ENCODE results near the gene UBL3.

The UBL3 gene

GRCh38 chr13:29810898-29811297, 39.5 kb downstream of the UBL3 start:
- no peaks in the 10 kb centered on the region for H3K9me3 ChIP-seq (ENCODE audit: control insufficient read depth, insufficient read depth, low read depth, low read length)
- H3K27me3 ChIP-seq (ENCODE audit: control insufficient read depth, insufficient read depth, low read length) = no peaks in the 10 kb centered on the region
- no peak overlapping the region for H3K27ac ChIP-seq (ENCODE audit: low read depth, low read length)
- H3K9ac ChIP-seq (ENCODE audit: low read length) = no peak overlapping the region
- H3K4me1 ChIP-seq (ENCODE audit: control insufficient read depth, insufficient read depth, low read length) = no peaks in the 10 kb centered on the region
- no peaks in the 10 kb centered on the region for H3K36me3 ChIP-seq (ENCODE audit: control insufficient read depth, insufficient read depth, low read length)
- no peak overlapping the region for H3K4me3 ChIP-seq (ENCODE audit: low read depth, low read length)

GRCh38 chr13:29810145-29810742, 40.2 kb downstream of the UBL3 start:
- no peak overlapping the region for H3K9ac ChIP-seq (ENCODE audit: low read length)
- no peaks in the 10 kb centered on the region for H3K4me1 ChIP-seq (ENCODE audit: control insufficient read depth, insufficient read depth, low read length)
- no peaks in the 10 kb centered on the region for H3K27me3 ChIP-seq (ENCODE audit: control insufficient read depth, insufficient read depth, low read length)
- no peaks in the 10 kb centered on the region for H3K9me3 ChIP-seq (ENCODE audit: control insufficient read depth, insufficient read depth, low read depth, low read length)
- no peak overlapping the region for H3K4me3 ChIP-seq (ENCODE audit: low read depth, low read length)
- H3K36me3 ChIP-seq (ENCODE audit: control insufficient read depth, insufficient read depth, low read length) = no peaks in the 10 kb centered on the region
- no peak overlapping the region for H3K27ac ChIP-seq (ENCODE audit: low read depth, low read length)

DNA sequence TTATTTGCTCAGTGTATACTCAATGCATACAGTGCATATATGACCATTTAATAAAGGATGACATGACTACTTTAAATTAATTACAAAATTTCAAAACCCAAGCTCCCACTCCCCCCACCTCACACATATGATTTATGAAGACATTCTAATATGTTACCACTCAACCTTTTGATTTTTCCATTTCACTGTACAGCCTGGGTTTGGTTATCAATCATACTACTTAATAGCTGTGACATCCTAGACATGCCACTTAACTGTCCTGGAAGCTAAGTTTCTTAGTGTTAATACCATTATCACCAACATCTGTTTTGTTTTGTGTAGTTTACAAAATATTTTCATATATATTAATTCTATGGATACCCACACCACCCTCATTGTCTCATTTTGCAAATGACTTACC, 42.2 kb downstream of the UBL3 start:
- no peak overlapping the region for H3K27ac ChIP-seq (ENCODE audit: low read depth, low read length)
- H3K27me3 ChIP-seq (ENCODE audit: control insufficient read depth, insufficient read depth, low read length) = no peaks in the 10 kb centered on the region
- no peak overlapping the region for H3K9ac ChIP-seq (ENCODE audit: low read length)
- no peaks in the 10 kb centered on the region for H3K9me3 ChIP-seq (ENCODE audit: control insufficient read depth, insufficient read depth, low read depth, low read length)
- H3K36me3 ChIP-seq (ENCODE audit: control insufficient read depth, insufficient read depth, low read length) = no peaks in the 10 kb centered on the region
- H3K4me1 ChIP-seq (ENCODE audit: control insufficient read depth, insufficient read depth, low read length) = no peaks in the 10 kb centered on the region
- no peak overlapping the region for H3K4me3 ChIP-seq (ENCODE audit: low read depth, low read length)

DNA sequence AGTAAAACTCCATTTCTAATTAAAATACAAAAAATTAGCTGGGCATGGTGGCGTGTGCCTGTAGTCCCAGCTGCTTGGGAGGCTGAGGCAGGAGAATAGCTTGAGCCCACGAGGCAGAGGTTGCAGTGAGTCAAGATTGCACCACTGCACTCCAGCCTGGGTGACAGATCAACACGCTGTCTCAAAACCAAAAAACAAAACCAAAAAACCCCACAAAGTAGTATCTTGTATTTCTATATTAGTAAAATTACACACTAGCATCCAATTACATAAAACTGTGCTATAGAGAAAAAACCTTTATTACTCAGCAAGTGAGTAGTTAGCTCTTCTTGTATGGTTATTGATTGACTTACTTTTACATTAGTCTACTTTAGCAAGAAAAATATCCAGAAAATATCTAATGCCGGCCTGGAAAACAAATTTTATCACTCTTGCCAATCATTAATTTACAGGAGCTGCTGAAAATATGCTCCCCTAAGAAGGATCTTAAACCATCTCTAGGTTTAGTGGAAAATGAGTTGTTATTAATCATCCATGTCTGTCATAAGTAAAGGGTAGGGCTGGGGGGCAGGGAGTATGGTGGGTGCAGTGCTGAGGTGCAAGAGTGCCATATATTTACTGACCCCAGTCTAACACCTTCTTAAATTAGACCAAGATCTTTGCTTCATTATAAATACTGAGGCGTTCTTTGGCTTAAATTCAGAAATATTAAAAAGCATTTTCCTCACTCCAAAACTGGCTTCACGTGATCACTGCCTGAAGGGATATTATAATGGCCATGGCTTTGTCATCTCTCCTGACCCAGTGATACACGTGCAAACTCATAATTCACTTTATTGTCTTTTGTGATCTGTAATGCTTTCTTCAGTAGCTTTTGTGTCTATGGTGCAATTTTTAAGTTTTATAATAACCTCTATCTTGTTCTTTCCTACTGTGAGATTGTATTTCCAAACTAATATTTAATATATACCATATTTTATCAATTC, 44.1 kb downstream of the UBL3 start:
- H3K9ac ChIP-seq (ENCODE audit: low read length) = no peak overlapping the region
- no peak overlapping the region for H3K27ac ChIP-seq (ENCODE audit: low read depth, low read length)
- no peaks in the 10 kb centered on the region for H3K36me3 ChIP-seq (ENCODE audit: control insufficient read depth, insufficient read depth, low read length)
- no peaks in the 10 kb centered on the region for H3K27me3 ChIP-seq (ENCODE audit: control insufficient read depth, insufficient read depth, low read length)
- peaks cover 17% of the 10 kb centered on the region for H3K4me1 ChIP-seq (ENCODE audit: control insufficient read depth, insufficient read depth, low read length)
- H3K4me3 ChIP-seq (ENCODE audit: low read depth, low read length) = no peak overlapping the region
- H3K9me3 ChIP-seq (ENCODE audit: control insufficient read depth, insufficient read depth, low read depth, low read length) = no peaks in the 10 kb centered on the region

- Histone ChIP-seq H3K27me3 (ENCODE audit: control insufficient read depth, insufficient read depth, low read length) (no peaks in the 10 kb centered on the region), H3K36me3 (ENCODE audit: control insufficient read depth, insufficient read depth, low read length) (no peaks in the 10 kb centered on the region), H3K4me3 (ENCODE audit: low read depth, low read length) (no peak overlapping the region), H3K4me1 (ENCODE audit: control insufficient read depth, insufficient read depth, low read length) (peaks cover 43% of the 10 kb centered on the region), H3K9me3 (ENCODE audit: control insufficient read depth, insufficient read depth, low read depth, low read length) (no peaks in the 10 kb centered on the region), H3K27ac (ENCODE audit: low read depth, low read length) (no peak overlapping the region), H3K9ac (ENCODE audit: low read length) (no peak overlapping the region)
Observed at GRCh38 chr13:29803221-29803620, 47.2 kb downstream of the UBL3 start.

- H3K27ac ChIP-seq (ENCODE audit: low read depth, low read length) = no peak overlapping the region
- no peaks in the 10 kb centered on the region for H3K9me3 ChIP-seq (ENCODE audit: control insufficient read depth, insufficient read depth, low read depth, low read length)
Observed at GRCh38 chr13:29802621-29803020, 47.8 kb downstream of the UBL3 start.

DNA sequence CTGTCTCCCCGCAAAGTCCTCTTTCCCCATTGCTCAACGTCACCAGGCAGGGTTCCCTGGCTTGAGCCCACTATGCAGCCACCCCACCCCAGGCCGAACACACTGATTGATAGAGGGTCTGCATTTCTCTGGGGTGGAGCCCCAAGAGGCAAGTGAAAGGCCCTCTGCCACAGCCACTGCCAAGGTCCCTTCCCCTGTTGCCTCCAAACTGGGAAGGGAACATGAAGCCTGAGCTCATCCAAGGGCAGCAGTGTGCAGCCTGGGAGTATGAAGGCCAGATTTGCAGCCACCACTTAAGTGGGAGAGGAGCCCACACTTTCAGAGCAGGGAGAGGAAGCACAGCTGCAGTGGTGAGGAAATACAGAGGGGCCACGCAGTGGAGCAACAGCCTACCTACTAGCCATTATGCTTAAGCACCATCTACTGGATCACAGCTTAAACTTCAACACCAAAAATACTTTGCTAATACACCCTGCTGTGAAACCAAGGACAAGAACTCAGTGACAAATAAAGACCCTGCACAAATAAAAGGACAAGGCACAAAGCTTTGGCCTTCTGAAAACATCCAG, 48.6 kb downstream of the UBL3 start:
- no peak overlapping the region for H3K27ac ChIP-seq (ENCODE audit: low read depth, low read length)

More at GRCh38 chr13:29802621-29803020, 47.8 kb downstream of the UBL3 start:
- Histone ChIP-seq H3K4me1 (ENCODE audit: control insufficient read depth, insufficient read depth, low read length) (peaks cover 43% of the 10 kb centered on the region), H3K36me3 (ENCODE audit: control insufficient read depth, insufficient read depth, low read length) (no peaks in the 10 kb centered on the region), H3K27me3 (ENCODE audit: control insufficient read depth, insufficient read depth, low read length) (no peaks in the 10 kb centered on the region), H3K9ac (ENCODE audit: low read length) (no peak overlapping the region), H3K4me3 (ENCODE audit: low read depth, low read length) (no peak overlapping the region)

GRCh38 chr13:29801102-29801501, 49.3 kb downstream of the UBL3 start:
- H3K27ac ChIP-seq (ENCODE audit: low read depth, low read length) = no peak overlapping the region

More for the DNA sequence above, 48.6 kb downstream of the UBL3 start:
- H3K36me3 ChIP-seq (ENCODE audit: control insufficient read depth, insufficient read depth, low read length) = no peaks in the 10 kb centered on the region
- H3K9ac ChIP-seq (ENCODE audit: low read length) = no peak overlapping the region
- peaks cover 43% of the 10 kb centered on the region for H3K4me1 ChIP-seq (ENCODE audit: control insufficient read depth, insufficient read depth, low read length)
- no peak overlapping the region for H3K4me3 ChIP-seq (ENCODE audit: low read depth, low read length)
- no peaks in the 10 kb centered on the region for H3K9me3 ChIP-seq (ENCODE audit: control insufficient read depth, insufficient read depth, low read depth, low read length)
- H3K27me3 ChIP-seq (ENCODE audit: control insufficient read depth, insufficient read depth, low read length) = no peaks in the 10 kb centered on the region

GRCh38 chr13:29800687-29801086, 49.7 kb downstream of the UBL3 start:
- H3K27ac ChIP-seq (ENCODE audit: low read depth, low read length) = peak overlapping the region; percentile 8; the same call in 1 of the 2 replicates
- no peak overlapping the region for H3K9ac ChIP-seq (ENCODE audit: low read length)
- no peaks in the 10 kb centered on the region for H3K9me3 ChIP-seq (ENCODE audit: control insufficient read depth, insufficient read depth, low read depth, low read length)
- no peaks in the 10 kb centered on the region for H3K27me3 ChIP-seq (ENCODE audit: control insufficient read depth, insufficient read depth, low read length)
- no peak overlapping the region for H3K4me3 ChIP-seq (ENCODE audit: low read depth, low read length)
- no peaks in the 10 kb centered on the region for H3K36me3 ChIP-seq (ENCODE audit: control insufficient read depth, insufficient read depth, low read length)
- H3K4me1 ChIP-seq (ENCODE audit: control insufficient read depth, insufficient read depth, low read length) = peaks cover 43% of the 10 kb centered on the region

More at GRCh38 chr13:29801102-29801501, 49.3 kb downstream of the UBL3 start:
- H3K9ac ChIP-seq (ENCODE audit: low read length) = no peak overlapping the region
- no peaks in the 10 kb centered on the region for H3K9me3 ChIP-seq (ENCODE audit: control insufficient read depth, insufficient read depth, low read depth, low read length)
- peaks cover 43% of the 10 kb centered on the region for H3K4me1 ChIP-seq (ENCODE audit: control insufficient read depth, insufficient read depth, low read length)
- no peaks in the 10 kb centered on the region for H3K27me3 ChIP-seq (ENCODE audit: control insufficient read depth, insufficient read depth, low read length)
- H3K4me3 ChIP-seq (ENCODE audit: low read depth, low read length) = no peak overlapping the region
- no peaks in the 10 kb centered on the region for H3K36me3 ChIP-seq (ENCODE audit: control insufficient read depth, insufficient read depth, low read length)

DNA sequence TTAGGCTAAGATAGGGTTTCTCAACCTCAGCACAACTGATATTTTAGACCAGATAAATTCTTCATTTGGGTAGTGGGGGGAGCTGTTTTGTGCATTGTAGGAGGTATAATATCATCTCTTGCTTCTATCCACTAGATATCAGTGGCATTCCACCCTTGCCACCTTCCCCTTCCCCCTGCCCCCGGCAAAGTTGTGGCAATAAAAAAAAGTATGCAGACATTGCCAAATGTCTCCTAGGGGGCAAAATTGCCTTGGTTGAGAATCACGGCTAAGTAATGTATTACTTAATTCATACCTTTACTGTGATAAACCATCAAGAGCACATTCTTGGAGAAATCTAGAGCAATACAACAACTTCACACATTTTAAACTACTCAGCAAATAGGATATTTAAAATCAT, 51.4 kb downstream of the UBL3 start:
- Histone ChIP-seq H3K4me3 (ENCODE audit: low read depth, low read length) (no peak overlapping the region), H3K27ac (ENCODE audit: low read depth, low read length) (no peak overlapping the region), H3K9ac (ENCODE audit: low read length) (no peak overlapping the region), H3K27me3 (ENCODE audit: control insufficient read depth, insufficient read depth, low read length) (no peaks in the 10 kb centered on the region), H3K9me3 (ENCODE audit: control insufficient read depth, insufficient read depth, low read depth, low read length) (no peaks in the 10 kb centered on the region), H3K36me3 (ENCODE audit: control insufficient read depth, insufficient read depth, low read length) (no peaks in the 10 kb centered on the region), H3K4me1 (ENCODE audit: control insufficient read depth, insufficient read depth, low read length) (peaks cover 43% of the 10 kb centered on the region)
